ENCODE measurements around the gene KCNJ5.

Gene KCNJ5

DNA sequence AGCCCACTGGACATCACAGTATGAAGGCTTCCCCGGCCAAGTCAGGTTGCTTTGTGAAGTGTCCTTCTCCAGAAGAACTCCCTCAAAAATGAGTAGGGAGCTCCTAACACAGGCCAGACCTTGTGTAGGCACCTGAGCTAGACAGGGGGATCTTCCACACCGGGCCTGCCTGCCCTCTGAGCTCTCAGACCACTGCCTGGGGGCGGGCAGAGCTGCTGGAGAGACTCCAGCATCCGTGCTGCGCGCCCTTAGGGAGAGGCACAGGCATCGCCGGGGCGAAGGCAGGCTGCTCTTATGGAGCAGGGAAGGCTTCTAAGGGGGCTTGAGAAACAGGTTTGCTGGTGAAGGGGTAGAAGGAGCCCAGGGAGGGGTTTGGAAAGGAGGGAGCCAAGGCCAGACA is 4.4 kb downstream of the KCNJ5 start:
- no peak for TF ChIP-seq TEAD4 (IDR thresholded peaks at IDR 0.05)
- no peak for TF ChIP-seq FOXM1 (IDR thresholded peaks at IDR 0.05; ENCODE audit: borderline replicate concordance, low read depth)
- no peak for TF ChIP-seq EP300 (IDR thresholded peaks at IDR 0.05; ENCODE audit: borderline replicate concordance)
- TF ChIP-seq, protein P1, sequence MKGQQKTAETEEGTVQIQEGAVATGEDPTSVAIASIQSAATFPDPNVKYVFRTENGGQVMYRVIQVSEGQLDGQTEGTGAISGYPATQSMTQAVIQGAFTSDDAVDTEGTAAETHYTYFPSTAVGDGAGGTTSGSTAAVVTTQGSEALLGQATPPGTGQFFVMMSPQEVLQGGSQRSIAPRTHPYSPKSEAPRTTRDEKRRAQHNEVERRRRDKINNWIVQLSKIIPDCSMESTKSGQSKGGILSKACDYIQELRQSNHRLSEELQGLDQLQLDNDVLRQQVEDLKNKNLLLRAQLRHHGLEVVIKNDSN (IDR thresholded peaks at IDR 0.05), result no peak
- TF ChIP-seq EGR1 (IDR thresholded peaks at IDR 0.05), result no peak
- no peak for TF ChIP-seq YY1 (IDR thresholded peaks at IDR 0.05; ENCODE audit: low read depth)
- TF ChIP-seq, protein P2, sequence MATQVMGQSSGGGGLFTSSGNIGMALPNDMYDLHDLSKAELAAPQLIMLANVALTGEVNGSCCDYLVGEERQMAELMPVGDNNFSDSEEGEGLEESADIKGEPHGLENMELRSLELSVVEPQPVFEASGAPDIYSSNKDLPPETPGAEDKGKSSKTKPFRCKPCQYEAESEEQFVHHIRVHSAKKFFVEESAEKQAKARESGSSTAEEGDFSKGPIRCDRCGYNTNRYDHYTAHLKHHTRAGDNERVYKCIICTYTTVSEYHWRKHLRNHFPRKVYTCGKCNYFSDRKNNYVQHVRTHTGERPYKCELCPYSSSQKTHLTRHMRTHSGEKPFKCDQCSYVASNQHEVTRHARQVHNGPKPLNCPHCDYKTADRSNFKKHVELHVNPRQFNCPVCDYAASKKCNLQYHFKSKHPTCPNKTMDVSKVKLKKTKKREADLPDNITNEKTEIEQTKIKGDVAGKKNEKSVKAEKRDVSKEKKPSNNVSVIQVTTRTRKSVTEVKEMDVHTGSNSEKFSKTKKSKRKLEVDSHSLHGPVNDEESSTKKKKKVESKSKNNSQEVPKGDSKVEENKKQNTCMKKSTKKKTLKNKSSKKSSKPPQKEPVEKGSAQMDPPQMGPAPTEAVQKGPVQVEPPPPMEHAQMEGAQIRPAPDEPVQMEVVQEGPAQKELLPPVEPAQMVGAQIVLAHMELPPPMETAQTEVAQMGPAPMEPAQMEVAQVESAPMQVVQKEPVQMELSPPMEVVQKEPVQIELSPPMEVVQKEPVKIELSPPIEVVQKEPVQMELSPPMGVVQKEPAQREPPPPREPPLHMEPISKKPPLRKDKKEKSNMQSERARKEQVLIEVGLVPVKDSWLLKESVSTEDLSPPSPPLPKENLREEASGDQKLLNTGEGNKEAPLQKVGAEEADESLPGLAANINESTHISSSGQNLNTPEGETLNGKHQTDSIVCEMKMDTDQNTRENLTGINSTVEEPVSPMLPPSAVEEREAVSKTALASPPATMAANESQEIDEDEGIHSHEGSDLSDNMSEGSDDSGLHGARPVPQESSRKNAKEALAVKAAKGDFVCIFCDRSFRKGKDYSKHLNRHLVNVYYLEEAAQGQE (IDR thresholded peaks at IDR 0.05; ENCODE audit: low read depth), result no peak
- TF ChIP-seq NFIC (IDR thresholded peaks at IDR 0.05), result no peak
- no peak for TF ChIP-seq CEBPB (IDR thresholded peaks at IDR 0.05)

DNA sequence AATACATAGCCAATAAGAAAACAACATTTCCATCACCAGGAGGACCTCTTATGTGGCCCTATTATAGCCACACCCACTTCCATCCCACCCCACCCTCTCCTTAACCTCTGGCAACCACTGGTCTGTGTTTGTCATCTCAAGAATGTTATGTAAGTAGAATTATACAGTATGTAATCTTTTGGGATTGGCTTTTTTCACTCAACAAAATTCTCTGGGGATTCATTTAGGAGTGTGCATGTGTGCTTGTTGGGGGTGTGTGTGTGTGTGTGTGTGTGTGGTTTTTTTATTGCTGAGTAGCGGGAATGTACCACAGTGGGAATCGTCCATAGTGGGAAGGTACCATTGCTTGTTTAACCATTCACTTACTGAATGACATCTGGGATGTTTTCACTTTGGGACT is 5.2 kb downstream of the KCNJ5 start:
- no peak for TF ChIP-seq EGR1 (IDR thresholded peaks at IDR 0.05)
- TF ChIP-seq TAF1 (IDR thresholded peaks at IDR 0.05; ENCODE audit: low read depth), result no peak

DNA sequence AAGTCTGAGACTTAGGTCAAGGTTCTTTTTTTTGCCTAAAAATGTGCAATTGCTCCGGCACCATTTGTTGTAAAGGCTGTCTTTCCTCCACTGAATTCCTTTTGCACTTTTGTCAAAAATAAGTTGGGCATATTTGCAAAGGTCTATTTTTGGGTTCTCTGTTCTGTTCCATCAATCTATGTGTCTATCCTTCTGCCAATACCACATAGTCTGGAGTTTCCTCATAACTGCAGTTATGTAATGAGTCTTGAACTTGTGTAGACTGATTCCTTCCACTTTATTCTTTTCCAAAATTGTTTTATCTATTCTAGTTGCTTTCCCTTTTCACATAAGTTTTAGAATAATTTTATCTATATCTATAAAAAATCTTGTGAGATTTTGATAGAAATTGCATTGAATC is 6.7 kb downstream of the KCNJ5 start:
- TF ChIP-seq, protein P2 (IDR thresholded peaks at IDR 0.05; ENCODE audit: low read depth), result no peak
- no peak for TF ChIP-seq EGR1 (IDR thresholded peaks at IDR 0.05)
- TF ChIP-seq YY1 (IDR thresholded peaks at IDR 0.05; ENCODE audit: low read depth), result no peak
- no peak for TF ChIP-seq TEAD4 (IDR thresholded peaks at IDR 0.05)
- no peak for TF ChIP-seq EP300 (IDR thresholded peaks at IDR 0.05; ENCODE audit: borderline replicate concordance)
- no peak for TF ChIP-seq TCF12 (IDR thresholded peaks at IDR 0.05; ENCODE audit: low read depth)
- TF ChIP-seq RAD21 (IDR thresholded peaks at IDR 0.05; ENCODE audit: low read depth), result no peak
- TF ChIP-seq TAF1 (IDR thresholded peaks at IDR 0.05; ENCODE audit: low read depth), result no peak
- no peak for TF ChIP-seq NFIC (IDR thresholded peaks at IDR 0.05)

DNA sequence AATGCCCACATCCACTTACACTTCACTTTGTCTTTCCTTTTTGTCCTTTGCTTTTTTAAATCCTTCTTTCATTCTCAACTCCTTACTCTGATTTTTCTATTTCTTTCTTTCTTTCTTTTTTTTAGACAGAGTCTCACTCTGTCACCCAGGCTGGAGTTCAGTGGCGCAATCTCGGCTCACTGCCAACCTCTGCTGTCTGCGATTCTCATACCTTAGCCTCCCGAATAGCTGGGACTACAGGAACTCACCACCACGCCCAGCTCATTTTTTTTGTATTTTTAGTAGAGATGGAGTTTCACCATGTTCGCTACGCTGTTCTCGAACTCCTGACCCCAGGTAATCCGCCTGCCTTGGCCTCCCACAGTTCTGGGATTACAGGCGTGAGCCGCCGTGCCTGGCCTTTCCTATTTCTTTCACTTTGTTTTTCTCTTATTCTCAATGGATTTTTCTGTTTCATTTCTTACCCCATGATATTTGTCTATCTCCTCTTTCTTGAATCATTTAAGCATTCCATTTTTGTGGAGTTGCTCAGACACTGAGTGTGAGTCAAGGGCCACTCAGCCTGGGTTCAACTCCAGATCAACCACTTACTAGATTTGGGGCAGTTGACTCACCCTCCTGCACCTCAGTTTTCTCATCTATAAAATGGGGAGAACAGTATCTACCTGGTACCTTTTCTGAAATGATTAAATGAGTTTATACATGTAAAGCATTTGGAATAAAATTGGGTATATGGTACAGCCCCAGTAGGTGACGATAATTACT is 7.6 kb downstream of the KCNJ5 start:
- 0 out of 2 replicates have a peak, but pooled peaks have one; percentile 6 for TF ChIP-seq TEAD4 (IDR thresholded peaks at IDR 0.05)
- peak; percentile 91 for TF ChIP-seq CEBPB (IDR thresholded peaks at IDR 0.05)
- TF ChIP-seq, protein P2 (IDR thresholded peaks at IDR 0.05; ENCODE audit: low read depth), result no peak
- TF ChIP-seq EP300 (IDR thresholded peaks at IDR 0.05; ENCODE audit: borderline replicate concordance), result no peak
- TF ChIP-seq NFIC (IDR thresholded peaks at IDR 0.05), result peak; percentile 81

DNA sequence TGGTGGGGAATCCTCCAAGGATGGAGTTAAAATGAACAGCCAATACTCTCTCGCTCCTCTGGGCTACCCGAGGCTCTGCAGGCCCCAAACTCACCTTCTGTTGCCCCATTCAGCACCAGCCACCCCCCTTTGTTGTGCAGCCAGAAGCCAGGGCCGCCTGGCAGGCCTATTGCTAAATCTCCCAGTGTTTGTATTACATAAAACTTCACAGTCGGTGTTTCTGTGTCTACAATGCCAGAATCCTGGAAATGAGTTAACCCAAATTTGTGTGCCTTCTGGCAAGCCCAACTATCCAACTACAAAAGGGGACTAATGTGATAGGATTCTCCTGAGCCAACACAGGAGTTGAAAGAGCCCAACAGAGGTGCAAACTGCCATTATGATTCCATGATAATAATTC is 9.3 kb downstream of the KCNJ5 start:
- TF ChIP-seq, protein P2 (IDR thresholded peaks at IDR 0.05; ENCODE audit: low read depth), result no peak
- TF ChIP-seq EGR1 (IDR thresholded peaks at IDR 0.05) (no peak), RAD21 (IDR thresholded peaks at IDR 0.05; ENCODE audit: low read depth) (no peak), FOXM1 (IDR thresholded peaks at IDR 0.05; ENCODE audit: borderline replicate concordance, low read depth) (no peak), EP300 (IDR thresholded peaks at IDR 0.05; ENCODE audit: borderline replicate concordance) (no peak), YY1 (IDR thresholded peaks at IDR 0.05; ENCODE audit: low read depth) (no peak), CEBPB (IDR thresholded peaks at IDR 0.05) (no peak), ZBTB7A (IDR thresholded peaks at IDR 0.05; ENCODE audit: low read depth) (no peak), TEAD4 (IDR thresholded peaks at IDR 0.05) (no peak)
- TF ChIP-seq, protein P1 (IDR thresholded peaks at IDR 0.05), result no peak
- TF ChIP-seq, protein P3, sequence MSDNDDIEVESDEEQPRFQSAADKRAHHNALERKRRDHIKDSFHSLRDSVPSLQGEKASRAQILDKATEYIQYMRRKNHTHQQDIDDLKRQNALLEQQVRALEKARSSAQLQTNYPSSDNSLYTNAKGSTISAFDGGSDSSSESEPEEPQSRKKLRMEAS (IDR thresholded peaks at IDR 0.05), result no peak
